Esophagus muscularis mucosa (tissue), 4 donors: ENCODE measurements around the gene FOXM1. TPM values are rescaled to one million over a fixed set of nuclear protein-coding genes. Genes with fewer than 3 reads are reported as not detected.

Source experiments
- DNase-seq: peaks from one replicate; pipeline ENCODE4 v3.0.0-alpha.2; 2017; ENCODE audit errors: extremely low spot score
- H3K27ac ChIP-seq, 4 donors: fragments of 200-600 bp; sonication (generic); replicated peaks in 1 of 4; 1 replicate in 3 of 4; 2 replicates in 1 of 4; pipeline ENCODE4 v1.5.1; 2016 to 2019; ENCODE audit warnings: mild to moderate bottlenecking in 1 of 4
- H3K27me3 ChIP-seq, 4 donors: fragments of 200-600 bp; sonication (generic); one replicate each; pipeline versions ENCODE4 v1.5.1 to v1.6.0; 2016 to 2019
- H3K36me3 ChIP-seq, 4 donors: fragments of 200-600 bp; sonication (generic); one replicate each; pipeline ENCODE4 v1.5.1; 2016 to 2019
- H3K4me1 ChIP-seq, 4 donors: fragments of 200-600 bp; sonication (generic); one replicate each; pipeline ENCODE4 v1.5.1; 2016 to 2019
- H3K4me3 ChIP-seq, 4 donors: fragments of 200-600 bp; sonication (generic); 1 replicate in 2 of 4; 2 replicates in 2 of 4; pipeline ENCODE4 v1.5.1; 2016 to 2019; ENCODE audit warnings: mild to moderate bottlenecking in 4 of 4, moderate library complexity in 1 of 4
- H3K9me3 ChIP-seq, 4 donors: fragments of 200-600 bp; sonication (generic); 1 replicate in 3 of 4; 2 replicates in 1 of 4; pipeline ENCODE4 v1.5.1; 2016 to 2019
- EP300 ChIP-seq: sonication (generic); formaldehyde crosslinking; IDR thresholded peaks from one replicate; pipeline ENCODE4 v1.6.1; 2017; ENCODE audit warnings: antibody characterized with exemption
- POLR2A ChIP-seq: fragments of 450-650 bp; IDR thresholded peaks from one replicate; pipeline ENCODE4 v1.6.1; 2017; ENCODE audit warnings: antibody characterized with exemption, moderate library complexity, mild to moderate bottlenecking, low read depth
- POLR2AphosphoS5 ChIP-seq, 2 donors: sonication (generic); formaldehyde crosslinking; IDR thresholded peaks; one replicate each; pipeline ENCODE4 v1.6.1; 2017; ENCODE audit warnings: antibody characterized with exemption in 2 of 2
- WGBS: methylation state at CpG from one replicate; pipeline ENCODE4 v1.1.5; 2018; 5-methylcytosine and 5-hydroxymethylcytosine counted together
- intact Hi-C: fragments of 100-400 bp; cut with DNase I; formaldehyde crosslinking; loops from one replicate; pipeline ENCODE4 v1.15.1; 2023
- total RNA-seq, 4 donors: library from RNA; depleted of rRNA; stranded (reverse); fragments of >200 nt; gene quantifications; one replicate each; pipeline versions ENCODE4 v1.1.0 to v1.2.1, GENCODE V29; 2016
- TF ChIP-seq, protein P1 (sequence below), 3 experiments: fragments of 200-600 bp in 2 of 3; fragments of 450-650 bp in 1 of 3; sonication (generic) in 2 of 3; IDR thresholded peaks; one replicate each; pipeline ENCODE4 v1.5.1; 2017 to 2019; ENCODE audit warnings: antibody characterized with exemption in 3 of 3, mild to moderate bottlenecking in 2 of 3, moderate library complexity in 1 of 3

The FOXM1 gene
- total RNA-seq = 1 to 10 TPM in 1 of 4 donors, under 1 TPM in 2, not detected in 1; under 0.01 to 1.4 (median 0.17) TPM

DNA sequence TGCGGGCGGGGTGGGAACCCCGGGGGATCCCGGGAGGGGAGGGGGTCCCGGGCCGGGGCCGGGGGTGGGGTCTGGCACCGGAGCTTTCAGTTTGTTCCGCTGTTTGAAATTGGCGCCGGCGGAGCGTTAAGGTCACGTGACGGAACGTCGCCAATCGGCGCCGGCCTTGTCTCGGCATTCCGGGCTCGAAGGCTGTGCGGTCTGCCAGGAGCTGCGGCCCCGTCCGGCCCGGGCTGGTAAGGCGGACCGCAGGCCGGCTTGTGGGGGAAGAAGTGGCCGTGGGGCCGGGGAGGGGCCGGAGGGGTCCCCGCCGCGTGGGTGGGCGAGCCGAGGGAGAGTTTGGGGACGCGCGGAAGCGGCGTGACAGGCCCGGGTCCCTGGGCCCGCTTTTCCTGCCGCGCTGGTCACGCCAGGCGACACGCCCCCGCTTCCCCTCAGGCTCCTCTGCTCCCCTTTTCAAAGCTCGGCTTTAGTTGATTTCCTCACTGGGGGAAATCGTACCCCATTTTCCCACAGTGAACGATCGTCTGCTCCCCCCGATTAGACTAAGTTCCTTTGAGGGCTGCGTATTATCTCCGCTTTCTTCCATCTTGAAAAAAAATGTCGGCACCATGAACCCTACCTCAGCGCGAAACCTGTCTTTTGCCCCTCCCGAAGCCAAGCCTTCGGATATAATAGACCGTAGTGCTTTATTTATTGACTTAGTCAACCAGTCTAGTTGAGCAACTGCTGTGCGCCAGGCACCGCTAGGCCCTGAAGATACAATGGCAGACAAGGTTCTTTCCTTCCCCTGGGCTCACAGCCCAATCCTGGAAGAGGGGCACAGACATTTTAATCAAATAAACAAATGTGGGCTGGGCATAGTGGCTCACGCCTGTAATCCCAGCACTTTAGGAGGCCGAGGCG is at the start of gene FOXM1, which contains the start of gene RHNO1:
FOXM1 (minus strand) TSS at position 128 of the 906 bp plus-strand sequence. CDS start 2,696 bp downstream, outside the sequence.
RHNO1 (plus strand) TSS at position 177 of the 906 bp plus-strand sequence. CDS start 8,144 bp downstream, outside the sequence.
- Histone ChIP-seq H3K4me1 (peaks cover 6 to 27% (median 21%) of the 10 kb centered on the region in 4 donors), H3K27ac (peak within 1 kb of the TSS; percentile 88 to 93 (median 90)), H3K4me3 (peak within 1 kb of the TSS; percentile 72 to 94 (median 91)), H3K27me3 (no peaks in the 10 kb centered on the region), H3K36me3 (no peaks in the 10 kb centered on the region), H3K9me3 (no peaks in the 10 kb centered on the region)
- peak; percentile 98 for DNase-seq
- intact Hi-C loops = no loop called here
- TF ChIP-seq, protein P1, sequence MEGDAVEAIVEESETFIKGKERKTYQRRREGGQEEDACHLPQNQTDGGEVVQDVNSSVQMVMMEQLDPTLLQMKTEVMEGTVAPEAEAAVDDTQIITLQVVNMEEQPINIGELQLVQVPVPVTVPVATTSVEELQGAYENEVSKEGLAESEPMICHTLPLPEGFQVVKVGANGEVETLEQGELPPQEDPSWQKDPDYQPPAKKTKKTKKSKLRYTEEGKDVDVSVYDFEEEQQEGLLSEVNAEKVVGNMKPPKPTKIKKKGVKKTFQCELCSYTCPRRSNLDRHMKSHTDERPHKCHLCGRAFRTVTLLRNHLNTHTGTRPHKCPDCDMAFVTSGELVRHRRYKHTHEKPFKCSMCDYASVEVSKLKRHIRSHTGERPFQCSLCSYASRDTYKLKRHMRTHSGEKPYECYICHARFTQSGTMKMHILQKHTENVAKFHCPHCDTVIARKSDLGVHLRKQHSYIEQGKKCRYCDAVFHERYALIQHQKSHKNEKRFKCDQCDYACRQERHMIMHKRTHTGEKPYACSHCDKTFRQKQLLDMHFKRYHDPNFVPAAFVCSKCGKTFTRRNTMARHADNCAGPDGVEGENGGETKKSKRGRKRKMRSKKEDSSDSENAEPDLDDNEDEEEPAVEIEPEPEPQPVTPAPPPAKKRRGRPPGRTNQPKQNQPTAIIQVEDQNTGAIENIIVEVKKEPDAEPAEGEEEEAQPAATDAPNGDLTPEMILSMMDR (IDR thresholded peaks at IDR 0.05) = peak; percentile 6 to 38 (median 20)
- TF ChIP-seq POLR2AphosphoS5 (IDR thresholded peaks at IDR 0.05) (peak; percentile 87 to 90), POLR2A (no peak)
- 0% methylated on average over 25 of the region's 70 CpGs for WGBS

GRCh38 chr12:2925322-2925995 is 48.5 kb upstream of the FOXM1 start:
- no peak for TF ChIP-seq POLR2A
- TF ChIP-seq, protein P1 (IDR thresholded peaks at IDR 0.05) = no peak
- no peak for TF ChIP-seq POLR2AphosphoS5 (IDR thresholded peaks at IDR 0.05)
- TF ChIP-seq EP300 = no peak
- 91% methylated on average over 6 of the region's 6 CpGs for WGBS
- Histone ChIP-seq H3K9me3 (no peaks in the 10 kb centered on the region), H3K27me3 (no peaks in the 10 kb centered on the region), H3K4me1 (no peaks in the 10 kb centered on the region), H3K27ac (no peak overlapping the region), H3K4me3 (no peak overlapping the region), H3K36me3 (peaks cover 30 to 98% (median 76%) of the 10 kb centered on the region in 4 donors)
- intact Hi-C loops = no loop called here
- no peak for DNase-seq

GRCh38 chr12:2924019-2924418 is 47.0 kb upstream of the FOXM1 start:
- no peaks in the 10 kb centered on the region for H3K9me3 ChIP-seq
- TF ChIP-seq POLR2AphosphoS5 (IDR thresholded peaks at IDR 0.05) = no peak
- no peak for TF ChIP-seq EP300
- TF ChIP-seq POLR2A = no peak
- no peaks in the 10 kb centered on the region for H3K4me1 ChIP-seq
- H3K27me3 ChIP-seq = no peaks in the 10 kb centered on the region
- intact Hi-C loops = no loop called here
- 74% methylated on average over 3 of the region's 3 CpGs for WGBS
- peaks cover 25 to 94% (median 67%) of the 10 kb centered on the region in 4 donors for H3K36me3 ChIP-seq
- no peak for DNase-seq
- no peak overlapping the region for H3K27ac ChIP-seq
- no peak overlapping the region for H3K4me3 ChIP-seq

GRCh38 chr12:2923057-2923456 is 46.1 kb upstream of the FOXM1 start:
- Histone ChIP-seq H3K27ac (no peak overlapping the region), H3K9me3 (no peaks in the 10 kb centered on the region), H3K36me3 (peaks cover 24 to 94% (median 66%) of the 10 kb centered on the region in 4 donors), H3K4me3 (no peak overlapping the region), H3K4me1 (no peaks in the 10 kb centered on the region), H3K27me3 (no peaks in the 10 kb centered on the region)
- DNase-seq = no peak
- intact Hi-C loops = no loop called here
- TF ChIP-seq POLR2AphosphoS5 (IDR thresholded peaks at IDR 0.05) (no peak), POLR2A (no peak), EP300 (no peak)
- TF ChIP-seq, protein P1 (IDR thresholded peaks at IDR 0.05) = no peak
- 98% methylated on average over 9 of the region's 9 CpGs for WGBS

DNA sequence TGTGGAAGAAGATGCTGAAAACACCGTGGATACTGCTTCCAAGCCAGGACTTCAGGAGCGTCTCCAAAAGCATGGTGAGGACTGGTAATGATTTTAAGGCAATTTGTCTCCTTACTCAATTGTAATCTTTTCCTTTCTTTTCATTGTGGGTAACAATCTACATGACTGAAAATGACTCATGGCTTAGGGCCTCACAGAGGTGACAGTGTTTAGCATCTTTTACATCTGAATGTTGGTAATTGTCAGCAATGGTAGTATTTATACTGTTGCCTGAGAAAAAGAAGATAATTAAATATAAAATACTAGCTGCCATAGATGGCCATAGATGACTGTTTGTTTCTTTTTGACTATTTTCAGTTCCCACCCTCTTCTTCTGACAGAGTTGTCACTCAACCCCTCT is 45.4 kb upstream of the FOXM1 start:
- Histone ChIP-seq H3K9me3 (no peaks in the 10 kb centered on the region), H3K36me3 (peaks cover 22 to 96% (median 64%) of the 10 kb centered on the region in 4 donors), H3K27me3 (no peaks in the 10 kb centered on the region), H3K27ac (no peak overlapping the region), H3K4me3 (no peak overlapping the region), H3K4me1 (no peaks in the 10 kb centered on the region)
- intact Hi-C loops = no loop called here
- DNase-seq = no peak
- no peak for TF ChIP-seq POLR2A
- TF ChIP-seq, protein P1 (IDR thresholded peaks at IDR 0.05) = no peak
- no peak for TF ChIP-seq POLR2AphosphoS5 (IDR thresholded peaks at IDR 0.05)
- no peak for TF ChIP-seq EP300
- WGBS = 100% methylated on average over 2 of the region's 2 CpGs
